GM12892 (cell line): Measurements from ENCODE around the gene INTS11.

Experiments
- POLR2A ChIP-seq: IDR thresholded peaks from 2 replicates; pipeline ENCODE4 v1.6.1; 2011; ENCODE audit warnings: low read depth, low read length, control low read depth
- POLR2AphosphoS5 ChIP-seq: IDR thresholded peaks from 2 replicates; pipeline ENCODE4 v1.6.1; 2011; ENCODE audit warnings: low read depth, low read length, control low read depth

DNA sequence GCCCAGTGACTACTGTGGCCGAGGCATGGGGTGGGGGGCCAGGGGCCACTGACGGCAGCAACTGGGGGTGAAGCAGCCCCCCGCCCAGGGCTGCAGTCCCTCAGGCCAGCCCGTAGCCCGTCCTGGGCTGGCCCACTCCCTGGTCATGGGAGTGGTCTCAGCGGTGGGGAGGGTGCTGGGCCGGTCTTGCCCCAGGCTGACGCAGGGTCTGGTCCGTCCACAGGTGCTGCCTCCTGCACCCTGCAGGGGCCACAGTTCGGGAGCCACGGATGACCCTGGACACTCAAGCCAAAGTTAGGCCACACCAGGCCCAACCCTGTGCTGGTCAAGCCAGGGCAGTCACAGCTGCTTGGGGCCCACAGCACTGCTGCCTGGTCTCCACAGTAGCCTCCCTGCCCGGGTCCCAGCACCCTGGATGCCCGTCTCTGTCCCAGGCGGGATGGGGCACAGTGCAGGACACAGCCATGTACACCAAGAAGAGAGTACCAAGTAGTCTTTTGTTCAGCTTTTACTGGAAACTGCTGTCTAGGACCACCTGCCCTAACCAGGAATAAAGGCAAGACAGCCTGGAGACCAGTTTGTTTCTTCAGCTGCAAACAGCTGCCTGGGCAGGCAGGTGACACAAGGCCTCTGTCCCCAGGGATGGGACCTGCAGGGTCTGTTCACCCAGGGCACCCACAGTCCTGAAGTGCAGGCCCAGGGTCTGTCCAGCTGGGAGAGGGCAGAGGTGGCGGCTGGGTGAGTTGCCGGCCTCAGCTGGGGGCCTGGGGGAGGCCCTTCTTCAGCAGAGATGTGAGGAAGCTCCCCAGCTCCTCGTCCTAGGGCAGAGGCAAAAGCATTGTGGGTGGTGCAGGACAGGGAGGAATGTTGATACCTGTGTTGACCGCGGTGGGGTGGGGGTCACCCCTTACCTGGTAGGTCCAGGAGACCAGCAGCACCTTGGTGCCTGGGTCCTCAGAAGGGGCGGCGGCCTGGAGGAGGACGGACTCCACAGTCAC, 13.1 kb downstream of the INTS11 start:
- peak; percentile 3; the same call in 1 of the 2 replicates for TF ChIP-seq POLR2A
- 0 out of 2 replicates have a peak, but pooled peaks have one; percentile 21 for TF ChIP-seq POLR2AphosphoS5
